Activated CD8-positive, alpha-beta T cell treated with anti-CD3 and anti-CD28 coated beads, Interleukin-2, amount 10 ng/mL, durations not matched to agents 7 days and 5 days (primary cell): ENCODE results near the gene RAB3B. TPM values are rescaled to one million over a fixed set of nuclear protein-coding genes. Genes with fewer than 3 reads are reported as not detected.
"Not testable (repeated sequence)": the region's sequence is repeated elsewhere in the genome, so short reads cannot be mapped to it uniquely, and the experiment has no call there.

Experiments used
- ATAC-seq: fragments of 150-1000 bp; cut with Tn5 transposase; one replicate; pipeline ENCODE4 v1.10.0; 2021; ENCODE audit warnings: moderate library complexity
- CTCF ChIA-PET: fragments of 350-600 bp; sonication (Branson Sonifier 250); formaldehyde crosslinking; loops from one replicate; lab custom pipeline; 2021; ENCODE audit warnings: antibody characterized with exemption; lab: Charles Lee
- POLR2A ChIA-PET: fragments of 350-600 bp; sonication (Branson Sonifier 250); formaldehyde crosslinking; loops from one replicate; lab custom pipeline; 2021; ENCODE audit warnings: antibody characterized with exemption; lab: Charles Lee
- DNase-seq: peaks from one replicate; pipeline ENCODE4 v3.0.0-alpha.2; 2020
- H3K27ac Mint-ChIP-seq: one replicate; pipeline ENCODE4 v1.8.0; 2021; ENCODE audit warnings: mild to moderate bottlenecking, mixed read lengths
- H3K27me3 Mint-ChIP-seq: one replicate; pipeline ENCODE4 v1.8.0; 2021; ENCODE audit warnings: low read depth, mixed read lengths
- H3K36me3 Mint-ChIP-seq: one replicate; pipeline ENCODE4 v1.8.0; 2021; ENCODE audit warnings: low read depth, mixed read lengths
- H3K4me1 Mint-ChIP-seq: one replicate; pipeline ENCODE4 v1.8.0; 2021; ENCODE audit warnings: low read depth, mixed read lengths
- H3K4me3 Mint-ChIP-seq: one replicate; pipeline ENCODE4 v1.8.0; 2021; ENCODE audit warnings: mild to moderate bottlenecking, mixed read lengths
- H3K9me3 Mint-ChIP-seq: one replicate; pipeline ENCODE4 v1.8.0; 2022; ENCODE audit warnings: mixed read lengths; ENCODE audit not compliant: insufficient read depth
- total RNA-seq, 2 experiments: library from RNA; stranded (reverse); gene quantifications; one replicate each; pipeline ENCODE4 v1.2.3, GENCODE V29; 2021

The RAB3B gene
- total RNA-seq: under 1 TPM; 0.08 TPM

GRCh38 chr1:51990478-51990965, at the start of gene RAB3B:
Gene RAB3B, minus strand, starts transcription at chr1:51990700. Its CDS starts 13,583 bp downstream, at chr1:51977117.
- POLR2A ChIA-PET: no interaction called here

GRCh38 chr1:52037909-52038308, 47.4 kb upstream of the RAB3B start:
- Mint-ChIP-seq H3K27ac (no peak overlapping the region), H3K36me3 (peaks cover 26% of the 10 kb centered on the region), H3K4me1 (peaks cover 7% of the 10 kb centered on the region), H3K9me3 (no peaks in the 10 kb centered on the region), H3K4me3 (no peak overlapping the region), H3K27me3 (no peaks in the 10 kb centered on the region)
- no peak for ATAC-seq
- ChIA-PET CTCF (no interaction called here), POLR2A (no interaction called here)
- DNase-seq: no peak

More at GRCh38 chr1:51990478-51990965, at the start of gene RAB3B:
- Mint-ChIP-seq H3K4me1 (peaks cover 7% of the 10 kb centered on the region), H3K4me3 (peak within 1 kb of the TSS; percentile 68), H3K9me3 (no peaks in the 10 kb centered on the region), H3K27me3 (peaks cover 42% of the 10 kb centered on the region), H3K36me3 (no peaks in the 10 kb centered on the region), H3K27ac (no peak within 1 kb of the TSS)
- CTCF ChIA-PET: no interaction called here
- ATAC-seq (peak; percentile 96), DNase-seq (peak; percentile 71)

- CTCF ChIA-PET: no interaction called here
- POLR2A ChIA-PET: no interaction called here
Observed at GRCh38 chr1:52037402-52037814, 46.9 kb upstream of the RAB3B start.

GRCh38 chr1:52034050-52034384, 43.5 kb upstream of the RAB3B start:
- ChIA-PET CTCF (interaction anchor here (1.5 kb wide), 1 partner anchor 137 kb away, joined by 4 read pairs; no protein-coding TSS in a partner anchor), POLR2A (interaction anchor here (1.0 to 2.4 kb wide), 3 partner anchors 10 to 22 kb away, joined by 6 to 19 read pairs (median 9); partner anchors contain the start of genes BTF3L4 and TXNDC12)
- DNase-seq (no peak), ATAC-seq (no peak)
- Mint-ChIP-seq H3K27ac (peak overlapping the region; percentile 98), H3K27me3 (no peaks in the 10 kb centered on the region), H3K4me3 (peak overlapping the region; percentile 94), H3K36me3 (peaks cover 38% of the 10 kb centered on the region), H3K4me1 (peaks cover 32% of the 10 kb centered on the region), H3K9me3 (no peaks in the 10 kb centered on the region)

More at GRCh38 chr1:52037402-52037814, 46.9 kb upstream of the RAB3B start:
- Mint-ChIP-seq H3K9me3 (no peaks in the 10 kb centered on the region), H3K27ac (no peak overlapping the region), H3K36me3 (peaks cover 32% of the 10 kb centered on the region), H3K27me3 (no peaks in the 10 kb centered on the region), H3K4me3 (no peak overlapping the region), H3K4me1 (peaks cover 11% of the 10 kb centered on the region)
- DNase-seq: no peak
- ATAC-seq: no peak

- Mint-ChIP-seq H3K27ac (peak within 1 kb of the TSS; percentile 98), H3K36me3 (peaks cover 38% of the 10 kb centered on the region), H3K4me1 (peaks cover 32% of the 10 kb centered on the region), H3K4me3 (peak within 1 kb of the TSS; percentile 94), H3K27me3 (no peaks in the 10 kb centered on the region), H3K9me3 (no peaks in the 10 kb centered on the region)
- ATAC-seq (peak; percentile 93), DNase-seq (peak; percentile 94)
- POLR2A ChIA-PET: interaction anchor here (1.0 to 2.4 kb wide), 8 partner anchors 10 to 371 kb away, joined by 3 to 19 read pairs (median 6); partner anchors contain the start of genes BTF3L4, CC2D1B, NRDC and ORC1
- CTCF ChIA-PET: interaction anchor here (0.6 to 1.5 kb wide), 3 partner anchors 12 to 137 kb away, joined by 3 to 4 read pairs (median 4); no protein-coding TSS in a partner anchor
Observed at GRCh38 chr1:52033190-52034049, 42.9 kb upstream of the RAB3B start, which contains the start of gene KTI12. Gene KTI12, minus strand, starts transcription at chr1:52033810. Its CDS starts 49 bp downstream, at chr1:52033761.

GRCh38 chr1:52032785-52033131, 42.3 kb upstream of the RAB3B start:
- DNase-seq (peak; percentile 33), ATAC-seq (peak; percentile 24)
- CTCF ChIA-PET: interaction anchor here (0.6 to 1.5 kb wide), 3 partner anchors 11 to 136 kb away, joined by 3 to 4 read pairs (median 4); no protein-coding TSS in a partner anchor
- peak overlapping the region; percentile 94 for H3K4me3 Mint-ChIP-seq
- POLR2A ChIA-PET: interaction anchor here (1.0 to 2.4 kb wide), 8 partner anchors 11 to 372 kb away, joined by 3 to 19 read pairs (median 6); partner anchors contain the start of genes BTF3L4, CC2D1B, NRDC and ORC1
- H3K36me3 Mint-ChIP-seq: peaks cover 38% of the 10 kb centered on the region
- H3K27ac Mint-ChIP-seq: peak overlapping the region; percentile 98
- no peaks in the 10 kb centered on the region for H3K9me3 Mint-ChIP-seq
- peaks cover 32% of the 10 kb centered on the region for H3K4me1 Mint-ChIP-seq
- no peaks in the 10 kb centered on the region for H3K27me3 Mint-ChIP-seq

- H3K36me3 Mint-ChIP-seq: peaks cover 35% of the 10 kb centered on the region
Observed at GRCh38 chr1:52032124-52032784, 41.8 kb upstream of the RAB3B start.

GRCh38 chr1:52028839-52029238, 38.3 kb upstream of the RAB3B start:
- H3K36me3 Mint-ChIP-seq: peaks cover 46% of the 10 kb centered on the region
- CTCF ChIA-PET, H3K9me3 Mint-ChIP-seq, H3K27me3 Mint-ChIP-seq, POLR2A ChIA-PET, H3K27ac Mint-ChIP-seq, H3K4me3 Mint-ChIP-seq, ATAC-seq, DNase-seq: not testable (repeated sequence)
- peaks cover 27% of the 10 kb centered on the region for H3K4me1 Mint-ChIP-seq

More at GRCh38 chr1:52032124-52032784, 41.8 kb upstream of the RAB3B start:
- DNase-seq (no peak), ATAC-seq (no peak)
- POLR2A ChIA-PET: interaction anchor here (1.0 to 2.4 kb wide), 4 partner anchors 16 to 334 kb away, joined by 3 to 9 read pairs (median 6); partner anchors contain the start of gene CC2D1B
- Mint-ChIP-seq H3K4me3 (peak overlapping the region; percentile 94), H3K27me3 (no peaks in the 10 kb centered on the region), H3K9me3 (no peaks in the 10 kb centered on the region), H3K4me1 (peaks cover 32% of the 10 kb centered on the region), H3K27ac (peak overlapping the region; percentile 98)
- CTCF ChIA-PET: no interaction called here

GRCh38 chr1:52028328-52028727, 37.8 kb upstream of the RAB3B start:
- peaks cover 43% of the 10 kb centered on the region for H3K36me3 Mint-ChIP-seq
- DNase-seq (no peak), ATAC-seq (no peak)
- H3K4me1 Mint-ChIP-seq: peaks cover 25% of the 10 kb centered on the region
- no peaks in the 10 kb centered on the region for H3K9me3 Mint-ChIP-seq
- no peak overlapping the region for H3K27ac Mint-ChIP-seq
- ChIA-PET CTCF (no interaction called here), POLR2A (no interaction called here)
- no peak overlapping the region for H3K4me3 Mint-ChIP-seq
- H3K27me3 Mint-ChIP-seq: no peaks in the 10 kb centered on the region

GRCh38 chr1:52026278-52026677, 35.8 kb upstream of the RAB3B start:
- Mint-ChIP-seq H3K27ac (no peak overlapping the region), H3K4me3 (no peak overlapping the region), H3K36me3 (peaks cover 38% of the 10 kb centered on the region), H3K9me3 (no peaks in the 10 kb centered on the region), H3K27me3 (no peaks in the 10 kb centered on the region), H3K4me1 (peaks cover 10% of the 10 kb centered on the region)
- ATAC-seq: no peak
- no peak for DNase-seq
- ChIA-PET CTCF (no interaction called here), POLR2A (no interaction called here)

GRCh38 chr1:52022133-52022532, 31.6 kb upstream of the RAB3B start:
- no peak for ATAC-seq
- DNase-seq: no peak
- no peak overlapping the region for H3K27ac Mint-ChIP-seq
- H3K4me1 Mint-ChIP-seq: no peaks in the 10 kb centered on the region
- no peaks in the 10 kb centered on the region for H3K27me3 Mint-ChIP-seq
- H3K4me3 Mint-ChIP-seq: no peak overlapping the region
- ChIA-PET CTCF (interaction anchor here (0.8 kb wide), 1 partner anchor 11 kb away, joined by 4 read pairs; no protein-coding TSS in a partner anchor), POLR2A (interaction anchor here (0.6 kb wide), 1 partner anchor 13 kb away, joined by 3 read pairs; no protein-coding TSS in a partner anchor)
- no peaks in the 10 kb centered on the region for H3K9me3 Mint-ChIP-seq
- H3K36me3 Mint-ChIP-seq: peaks cover 40% of the 10 kb centered on the region
